ENCODE measurements around the gene HEPHL1. TPM values are rescaled to one million over a fixed set of nuclear protein-coding genes. Genes with fewer than 3 reads are reported as not detected.

Gene HEPHL1
- polyA plus RNA-seq, 1 experiment, result not detected

GRCh38 chr11:94104734-94105133, 83.6 kb downstream of the HEPHL1 start:
- Histone ChIP-seq H3K4me3 (ENCODE audit: low read depth, low read length) (no peak overlapping the region), H3K27me3 (ENCODE audit: control insufficient read depth, insufficient read depth, low read length) (no peaks in the 10 kb centered on the region), H3K36me3 (ENCODE audit: control insufficient read depth, insufficient read depth, low read length) (no peaks in the 10 kb centered on the region)
- no peak for TF ChIP-seq CTCF (IDR thresholded peaks at IDR 0.05; ENCODE audit: insufficient read depth, low read depth, low read length)
- DNase-seq (ENCODE audit: low read depth), result no peak
- ChIA-PET CTCF (no interaction called here), POLR2A (no interaction called here)

GRCh38 chr11:94106716-94107115, 85.6 kb downstream of the HEPHL1 start:
- POLR2A ChIA-PET, result no interaction called here
- H3K27me3 ChIP-seq (ENCODE audit: control insufficient read depth, insufficient read depth, low read length), result no peaks in the 10 kb centered on the region
- no peak overlapping the region for H3K4me3 ChIP-seq (ENCODE audit: low read depth, low read length)
- no peaks in the 10 kb centered on the region for H3K36me3 ChIP-seq (ENCODE audit: control insufficient read depth, insufficient read depth, low read length)
- no peak for TF ChIP-seq CTCF (IDR thresholded peaks at IDR 0.05; ENCODE audit: insufficient read depth, low read depth, low read length)
- CTCF ChIA-PET, result no interaction called here
- no peak for DNase-seq (ENCODE audit: low read depth)

- Histone ChIP-seq H3K4me3 (ENCODE audit: low read depth, low read length) (no peak overlapping the region), H3K27me3 (ENCODE audit: control insufficient read depth, insufficient read depth, low read length) (no peaks in the 10 kb centered on the region), H3K36me3 (ENCODE audit: control insufficient read depth, insufficient read depth, low read length) (no peaks in the 10 kb centered on the region)
- TF ChIP-seq CTCF (IDR thresholded peaks at IDR 0.05; ENCODE audit: insufficient read depth, low read depth, low read length), result no peak
- ChIA-PET POLR2A (no interaction called here), CTCF (no interaction called here)
- DNase-seq (ENCODE audit: low read depth), result no peak
Measured at GRCh38 chr11:94107363-94107762, 86.2 kb downstream of the HEPHL1 start.

- ChIA-PET POLR2A (no interaction called here), CTCF (interaction anchor here (1.1 kb wide), 1 partner anchor 12 kb away, joined by 4 read pairs; no protein-coding TSS in a partner anchor)
- DNase-seq (ENCODE audit: low read depth), result no peak
- Histone ChIP-seq H3K36me3 (ENCODE audit: control insufficient read depth, insufficient read depth, low read length) (no peaks in the 10 kb centered on the region), H3K27me3 (ENCODE audit: control insufficient read depth, insufficient read depth, low read length) (no peaks in the 10 kb centered on the region), H3K4me3 (ENCODE audit: low read depth, low read length) (no peak overlapping the region)
- TF ChIP-seq CTCF (IDR thresholded peaks at IDR 0.05; ENCODE audit: insufficient read depth, low read depth, low read length), result no peak
Measured at GRCh38 chr11:94111241-94111640, 90.1 kb downstream of the HEPHL1 start.

GRCh38 chr11:94111660-94112059, 90.5 kb downstream of the HEPHL1 start:
- H3K36me3 ChIP-seq (ENCODE audit: control insufficient read depth, insufficient read depth, low read length), result no peaks in the 10 kb centered on the region
- ChIA-PET POLR2A (no interaction called here), CTCF (interaction anchor here (0.7 to 1.1 kb wide), 2 partner anchors 13 to 216 kb away, joined by 3 to 4 read pairs; no protein-coding TSS in a partner anchor)
- no peak for DNase-seq (ENCODE audit: low read depth)
- TF ChIP-seq CTCF (IDR thresholded peaks at IDR 0.05; ENCODE audit: insufficient read depth, low read depth, low read length), result no peak
- no peak overlapping the region for H3K4me3 ChIP-seq (ENCODE audit: low read depth, low read length)
- no peaks in the 10 kb centered on the region for H3K27me3 ChIP-seq (ENCODE audit: control insufficient read depth, insufficient read depth, low read length)

Measured in BJ (cell line).